ENCODE data around the gene C1orf21. TPM values are rescaled to one million over a fixed set of nuclear protein-coding genes. Genes with fewer than 3 reads are reported as not detected.
"Not testable (repeated sequence)": the region's sequence is repeated elsewhere in the genome, so short reads cannot be mapped to it uniquely, and the experiment has no call there.

Gene C1orf21, protein sequence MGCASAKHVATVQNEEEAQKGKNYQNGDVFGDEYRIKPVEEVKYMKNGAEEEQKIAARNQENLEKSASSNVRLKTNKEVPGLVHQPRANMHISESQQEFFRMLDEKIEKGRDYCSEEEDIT
- total RNA-seq (ENCODE audit: low replicate concordance), result 41.0 and 47.3 TPM in 2 replicates

DNA sequence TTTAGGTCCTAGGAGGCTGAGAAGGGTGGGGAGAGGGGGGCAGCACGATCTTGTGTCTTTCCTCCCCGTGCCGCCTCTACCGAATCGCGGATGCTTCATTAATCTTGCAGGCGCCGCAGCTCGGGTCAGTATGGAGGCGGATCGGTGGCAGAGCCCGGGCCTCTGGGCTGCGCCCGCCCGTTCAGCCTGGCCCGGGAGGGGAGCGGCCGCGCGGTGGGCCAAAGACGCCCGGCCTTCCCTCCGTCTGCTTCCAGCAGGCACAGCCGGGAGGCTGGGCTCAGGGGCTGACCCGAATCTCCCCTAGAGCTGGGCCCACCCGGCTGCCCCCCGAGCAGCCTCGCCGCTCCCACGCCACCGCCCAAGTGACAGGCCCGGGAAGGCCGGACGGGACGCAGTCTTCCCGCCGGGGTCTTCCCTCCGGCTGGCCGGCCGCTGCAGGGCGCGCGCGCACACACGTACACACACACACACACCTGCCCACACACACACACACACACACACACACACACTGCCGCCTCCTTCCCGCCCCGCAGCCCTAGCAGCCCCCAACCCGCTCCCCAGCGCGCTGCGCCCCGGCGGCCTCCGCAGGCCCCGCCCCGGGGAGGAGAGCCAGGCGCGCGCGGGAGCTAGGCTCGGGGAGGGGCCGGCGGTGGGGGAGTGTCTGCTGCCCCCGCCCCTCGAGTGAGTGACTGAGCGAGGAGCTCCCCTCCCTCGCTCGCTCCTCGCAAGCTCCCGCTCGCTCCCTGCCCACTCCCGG lies at the start of gene C1orf21:
TSS of gene C1orf21 (plus strand) at position 718 of the 757 bp plus-strand sequence. CDS start 90,481 bp downstream, outside the sequence.
- TF ChIP-seq, protein P1, sequence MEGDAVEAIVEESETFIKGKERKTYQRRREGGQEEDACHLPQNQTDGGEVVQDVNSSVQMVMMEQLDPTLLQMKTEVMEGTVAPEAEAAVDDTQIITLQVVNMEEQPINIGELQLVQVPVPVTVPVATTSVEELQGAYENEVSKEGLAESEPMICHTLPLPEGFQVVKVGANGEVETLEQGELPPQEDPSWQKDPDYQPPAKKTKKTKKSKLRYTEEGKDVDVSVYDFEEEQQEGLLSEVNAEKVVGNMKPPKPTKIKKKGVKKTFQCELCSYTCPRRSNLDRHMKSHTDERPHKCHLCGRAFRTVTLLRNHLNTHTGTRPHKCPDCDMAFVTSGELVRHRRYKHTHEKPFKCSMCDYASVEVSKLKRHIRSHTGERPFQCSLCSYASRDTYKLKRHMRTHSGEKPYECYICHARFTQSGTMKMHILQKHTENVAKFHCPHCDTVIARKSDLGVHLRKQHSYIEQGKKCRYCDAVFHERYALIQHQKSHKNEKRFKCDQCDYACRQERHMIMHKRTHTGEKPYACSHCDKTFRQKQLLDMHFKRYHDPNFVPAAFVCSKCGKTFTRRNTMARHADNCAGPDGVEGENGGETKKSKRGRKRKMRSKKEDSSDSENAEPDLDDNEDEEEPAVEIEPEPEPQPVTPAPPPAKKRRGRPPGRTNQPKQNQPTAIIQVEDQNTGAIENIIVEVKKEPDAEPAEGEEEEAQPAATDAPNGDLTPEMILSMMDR (IDR thresholded peaks at IDR 0.05; ENCODE audit: insufficient read depth, low read length), result no peak
- peak; percentile 82 for DNase-seq (ENCODE audit: low read depth)
- H3K4me3 ChIP-seq (ENCODE audit: low read depth, low read length), result peak within 1 kb of the TSS; percentile 82

DNA sequence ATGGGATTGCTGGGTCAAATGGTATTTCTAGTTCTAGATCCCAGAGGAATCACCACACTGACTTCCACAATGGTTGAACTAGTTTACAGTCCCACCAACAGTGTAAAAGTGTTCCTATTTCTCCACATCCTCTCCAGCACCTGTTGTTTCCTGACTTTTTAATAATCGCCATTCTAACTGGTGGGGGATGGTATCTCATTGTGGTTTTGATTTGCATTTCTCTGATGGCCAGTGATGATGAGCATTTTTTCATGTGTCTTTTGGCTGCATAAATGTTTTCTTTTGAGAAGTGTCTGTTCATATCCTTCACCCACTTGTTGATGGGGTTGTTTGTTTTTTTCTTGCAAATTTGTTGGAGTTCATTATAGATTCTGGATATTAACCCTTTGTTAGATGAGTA lies 49.0 kb upstream of the C1orf21 start:
- DNase-seq (ENCODE audit: low read depth); H3K4me3 ChIP-seq (ENCODE audit: low read depth, low read length): not testable (repeated sequence)

DNA sequence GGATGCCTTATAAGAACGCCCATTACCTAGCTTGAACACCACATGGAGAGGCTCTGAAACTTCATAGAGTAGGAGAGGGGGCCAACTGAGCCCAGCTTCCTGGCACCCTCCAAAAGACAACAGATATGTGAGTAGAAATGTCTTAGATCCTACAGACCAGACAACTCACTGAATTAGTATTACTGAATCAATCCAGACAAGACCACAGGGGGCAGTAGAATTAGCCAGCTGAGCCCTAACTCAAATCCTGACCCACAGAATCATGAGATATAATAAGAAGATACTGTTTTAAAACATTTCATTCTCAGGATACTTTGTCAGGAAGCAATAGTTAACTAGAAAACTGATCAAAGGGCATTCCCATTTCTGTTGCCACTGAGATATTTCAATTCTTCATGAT lies 45.8 kb upstream of the C1orf21 start:
- peak; percentile 5 for DNase-seq (ENCODE audit: low read depth)
- no peak overlapping the region for H3K4me3 ChIP-seq (ENCODE audit: low read depth, low read length)
- TF ChIP-seq, protein P1 (IDR thresholded peaks at IDR 0.05; ENCODE audit: insufficient read depth, low read length), result peak; percentile 33

DNA sequence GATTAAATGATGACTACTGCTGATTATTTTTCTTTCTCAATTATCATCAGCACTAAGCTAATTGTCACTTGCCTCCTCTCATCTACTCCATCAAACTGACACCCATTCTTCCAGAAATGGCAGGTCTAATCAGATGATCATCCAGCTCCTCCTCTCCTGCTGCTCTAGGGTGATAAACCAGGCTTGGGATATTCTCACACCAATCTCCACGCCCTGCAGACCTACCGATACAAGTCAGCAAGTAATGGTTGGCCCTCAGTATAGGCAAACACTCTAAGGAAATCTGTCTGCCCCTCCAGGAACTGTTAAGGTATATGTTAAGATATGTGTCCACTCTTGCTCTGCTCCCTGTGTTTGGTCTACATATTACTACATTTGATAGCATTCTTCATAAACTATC lies 36.3 kb upstream of the C1orf21 start:
- TF ChIP-seq, protein P1 (IDR thresholded peaks at IDR 0.05; ENCODE audit: insufficient read depth, low read length), result no peak
- no peak for DNase-seq (ENCODE audit: low read depth)
- H3K4me3 ChIP-seq (ENCODE audit: low read depth, low read length), result no peak overlapping the region

DNA sequence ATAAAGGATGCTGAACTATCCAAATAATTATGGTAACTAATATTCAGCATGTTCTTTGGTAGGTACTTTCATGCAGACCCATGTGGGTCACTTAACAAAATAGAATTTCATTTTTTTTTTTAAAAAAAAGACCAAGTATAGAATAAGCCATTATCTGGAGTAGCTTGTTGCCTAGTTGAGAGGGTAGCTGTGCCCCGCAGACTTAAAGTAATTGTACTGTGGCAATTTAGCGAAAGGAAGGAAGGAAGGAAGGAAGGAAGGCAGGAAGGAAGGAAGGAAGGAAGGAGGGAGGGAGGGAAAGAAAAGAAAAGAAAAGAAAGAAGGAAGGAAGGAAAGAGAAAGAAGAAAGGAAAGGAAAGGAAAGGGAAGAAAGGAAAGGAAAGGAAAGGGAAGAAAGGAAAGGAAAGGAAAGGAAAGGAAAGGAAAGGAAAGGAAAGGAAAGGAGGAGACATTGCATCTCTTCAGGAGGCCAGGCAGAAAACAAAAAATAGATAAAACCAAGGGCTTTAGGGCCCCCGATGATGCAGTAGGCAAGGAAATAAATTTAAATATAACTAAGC lies 35.3 kb upstream of the C1orf21 start:
- TF ChIP-seq, protein P1 (IDR thresholded peaks at IDR 0.05; ENCODE audit: insufficient read depth, low read length), result no peak
- no peak for DNase-seq (ENCODE audit: low read depth)
- H3K4me3 ChIP-seq (ENCODE audit: low read depth, low read length), result no peak overlapping the region

DNA sequence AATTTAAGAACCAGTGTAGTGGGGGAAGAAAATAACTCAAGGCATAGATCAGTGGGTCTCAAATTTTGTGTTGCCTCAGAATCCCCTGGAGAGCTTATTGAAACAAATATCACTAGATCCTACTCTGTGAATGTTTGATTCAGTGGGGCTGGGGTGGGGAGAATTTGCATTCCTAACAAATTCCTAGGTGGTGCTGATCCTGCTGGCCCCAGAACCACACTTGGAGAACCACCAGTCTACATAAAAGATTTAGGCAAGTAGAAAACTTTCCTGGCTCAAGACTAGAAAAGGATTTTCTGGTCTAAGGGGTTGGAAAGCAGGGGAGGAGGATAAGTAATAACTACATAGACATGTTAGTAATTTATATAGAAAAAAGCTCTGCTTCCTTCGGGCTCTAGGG lies 34.1 kb upstream of the C1orf21 start:
- H3K4me3 ChIP-seq (ENCODE audit: low read depth, low read length), result no peak overlapping the region
- DNase-seq (ENCODE audit: low read depth), result peak; percentile 10
- TF ChIP-seq, protein P1 (IDR thresholded peaks at IDR 0.05; ENCODE audit: insufficient read depth, low read length), result no peak

DNA sequence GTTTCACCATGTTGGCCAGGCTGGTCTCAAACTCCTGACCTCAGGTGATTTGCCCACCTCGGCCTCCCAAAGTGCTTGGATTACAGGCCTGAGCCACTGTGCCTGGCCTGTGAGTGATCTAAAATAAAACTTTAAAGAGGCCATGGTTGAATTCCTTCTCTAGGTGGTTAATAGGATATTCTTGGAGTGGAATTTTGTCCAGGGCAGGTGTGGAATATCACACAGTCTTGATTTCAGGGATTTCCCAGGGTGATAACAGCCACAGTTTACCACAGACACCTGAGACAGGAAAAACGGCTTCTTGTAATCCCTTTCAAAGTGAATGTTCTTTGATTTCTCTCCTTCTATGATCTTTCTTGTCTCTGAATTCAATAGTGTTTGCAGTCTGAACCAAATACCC lies 32.1 kb upstream of the C1orf21 start:
- H3K4me3 ChIP-seq (ENCODE audit: low read depth, low read length), result no peak overlapping the region
- TF ChIP-seq, protein P1 (IDR thresholded peaks at IDR 0.05; ENCODE audit: insufficient read depth, low read length), result no peak
- DNase-seq (ENCODE audit: low read depth), result no peak

Measured in fibroblast of the aortic adventitia (primary cell).